ENCODE results near the gene GVQW3. TPM values are rescaled to one million over a fixed set of nuclear protein-coding genes. Genes with fewer than 3 reads are reported as not detected.
A peak's percentile ranks its signal among the peaks of the same experiment; 100 is the strongest.

GVQW3 gene
- total RNA-seq, 1 experiment from 2014 or later: 1.2 TPM

DNA sequence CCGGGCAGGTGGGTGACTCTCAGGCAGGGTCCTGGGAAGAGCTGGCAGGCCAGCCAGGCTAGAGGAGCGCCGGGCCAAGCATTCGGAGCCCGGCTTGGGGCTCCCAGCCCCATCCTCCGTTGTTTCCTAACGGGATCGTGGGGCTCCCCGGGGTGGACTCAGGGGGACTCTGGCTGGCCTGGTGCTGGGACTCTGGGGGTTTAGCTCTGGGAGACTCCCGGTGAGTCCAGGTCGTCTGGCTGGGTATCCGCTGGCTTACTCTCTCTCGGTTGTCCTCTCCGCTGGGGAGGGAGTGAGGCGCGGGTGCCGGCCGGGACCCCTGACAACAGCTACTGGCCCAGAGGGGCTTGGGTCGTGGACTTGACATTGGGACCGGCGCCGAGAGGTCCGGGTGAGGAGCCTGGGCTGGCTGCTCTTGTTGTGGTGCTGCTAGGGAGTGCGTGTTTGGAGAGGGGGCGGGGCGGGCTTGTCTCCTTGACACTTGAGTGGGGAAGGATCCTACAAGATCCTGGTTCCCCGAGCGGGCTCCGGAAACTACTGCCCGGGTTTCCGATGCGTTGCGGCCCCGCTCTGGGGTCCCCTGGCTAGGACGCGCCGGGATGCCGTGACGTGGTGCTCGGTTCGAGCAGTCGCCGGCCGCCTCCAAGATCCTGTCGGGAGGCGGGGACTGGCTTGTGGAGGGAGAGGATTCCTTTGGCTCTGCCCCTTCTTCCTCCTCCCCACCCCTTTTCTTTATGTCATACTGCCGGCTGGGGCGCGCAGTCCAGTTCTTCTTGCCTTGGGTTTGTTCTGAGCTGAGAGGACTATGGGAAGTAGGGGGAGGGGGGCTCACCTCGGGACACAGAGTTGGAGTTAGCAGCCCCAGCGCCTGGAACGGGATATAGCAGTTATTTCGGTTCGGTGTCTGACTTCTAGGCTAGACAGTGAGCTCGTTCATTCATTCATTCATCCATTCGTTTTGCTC lies 64.3 kb downstream of the GVQW3 start:
- TF ChIP-seq, protein P1, sequence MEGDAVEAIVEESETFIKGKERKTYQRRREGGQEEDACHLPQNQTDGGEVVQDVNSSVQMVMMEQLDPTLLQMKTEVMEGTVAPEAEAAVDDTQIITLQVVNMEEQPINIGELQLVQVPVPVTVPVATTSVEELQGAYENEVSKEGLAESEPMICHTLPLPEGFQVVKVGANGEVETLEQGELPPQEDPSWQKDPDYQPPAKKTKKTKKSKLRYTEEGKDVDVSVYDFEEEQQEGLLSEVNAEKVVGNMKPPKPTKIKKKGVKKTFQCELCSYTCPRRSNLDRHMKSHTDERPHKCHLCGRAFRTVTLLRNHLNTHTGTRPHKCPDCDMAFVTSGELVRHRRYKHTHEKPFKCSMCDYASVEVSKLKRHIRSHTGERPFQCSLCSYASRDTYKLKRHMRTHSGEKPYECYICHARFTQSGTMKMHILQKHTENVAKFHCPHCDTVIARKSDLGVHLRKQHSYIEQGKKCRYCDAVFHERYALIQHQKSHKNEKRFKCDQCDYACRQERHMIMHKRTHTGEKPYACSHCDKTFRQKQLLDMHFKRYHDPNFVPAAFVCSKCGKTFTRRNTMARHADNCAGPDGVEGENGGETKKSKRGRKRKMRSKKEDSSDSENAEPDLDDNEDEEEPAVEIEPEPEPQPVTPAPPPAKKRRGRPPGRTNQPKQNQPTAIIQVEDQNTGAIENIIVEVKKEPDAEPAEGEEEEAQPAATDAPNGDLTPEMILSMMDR (conservative IDR thresholded peaks at IDR 0.05; ENCODE audit: low read depth, low read length): no peak
- TF ChIP-seq EZH2 (IDR thresholded peaks at IDR 0.05; ENCODE audit: low read length, unreplicated experiment): no peak
- no peak for TF ChIP-seq EZH2phosphoT487 (IDR thresholded peaks at IDR 0.05; ENCODE audit: borderline replicate concordance, low read length)
- H3K4me2 ChIP-seq (ENCODE audit: low read length): peak overlapping the region; percentile 88
- ChIA-PET CTCF (no interaction called here), POLR2A (ENCODE audit: unreplicated experiment) (interaction anchor here (0.6 kb wide), 2 partner anchors 456 to 1005 kb away, joined by 5 to 7 read pairs; no protein-coding TSS in a partner anchor)
- H3F3A ChIP-seq (ENCODE audit: low read length, unreplicated experiment): no peaks in the 10 kb centered on the region
- intact Hi-C loops (cut with micrococcal nuclease): loop anchor here (10.0 kb wide), 1 partner anchor 631 kb away; the partner anchor contains the start of gene UVRAG
- no peaks in the 10 kb centered on the region for H3K9me2 ChIP-seq (replicated peaks; ENCODE audit: low read length)
- H3K4me3 ChIP-seq (ENCODE audit: low read length): peak overlapping the region; percentile 81
- peak overlapping the region; percentile 90 for H2AFZ ChIP-seq (ENCODE audit: low read length)
- peaks cover 13% of the 10 kb centered on the region for H3K4me1 ChIP-seq (ENCODE audit: insufficient read depth, low read length)
- peaks cover 23% of the 10 kb centered on the region; the same call in 1 of the 2 replicates for H3K36me3 ChIP-seq (ENCODE audit: low read depth, low read length)
- no peaks in the 10 kb centered on the region for H3K27me3 ChIP-seq (ENCODE audit: low read length)
- peak; percentile 91 for DNase-seq
- peaks cover 72% of the 10 kb centered on the region for H3K79me2 ChIP-seq (ENCODE audit: low read length)
- H4K20me1 ChIP-seq (ENCODE audit: low read length): no peaks in the 10 kb centered on the region; the same call in 1 of the 2 replicates
- peak overlapping the region; percentile 66 for H3K27ac ChIP-seq (ENCODE audit: low read length)
- no peaks in the 10 kb centered on the region for H3K9me3 ChIP-seq (ENCODE audit: low read length)
- ATAC-seq: peak; percentile 67
- peak overlapping the region; percentile 94 for H3K9ac ChIP-seq (ENCODE audit: low read length)
- BruUV-seq (replicated peaks): TSS peak; percentile 56

DNA sequence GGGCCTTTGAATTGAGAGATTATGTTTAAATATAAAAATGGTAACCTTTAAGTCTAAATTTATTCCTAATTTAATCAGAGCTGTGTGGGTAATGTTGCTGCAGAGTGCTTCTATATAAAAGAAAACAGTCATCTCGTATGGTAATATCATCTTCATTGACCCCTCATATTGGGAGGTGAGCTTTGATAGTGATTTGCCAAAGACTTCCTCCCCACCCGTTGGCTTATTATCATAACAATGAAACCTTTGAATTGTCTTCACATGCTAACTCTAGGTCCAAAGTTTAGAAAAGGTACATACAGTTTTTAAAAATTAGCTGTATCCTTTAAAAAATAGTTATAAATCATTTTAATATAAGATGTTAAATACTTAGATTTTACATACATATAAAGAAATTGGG lies 67.4 kb downstream of the GVQW3 start:
- Histone ChIP-seq H3K9ac (ENCODE audit: low read length) (no peak overlapping the region), H3K4me3 (ENCODE audit: low read length) (no peak overlapping the region), H3K27me3 (ENCODE audit: low read length) (no peaks in the 10 kb centered on the region), H2AFZ (ENCODE audit: low read length) (no peak overlapping the region), H3F3A (ENCODE audit: low read length, unreplicated experiment) (no peaks in the 10 kb centered on the region), H3K4me2 (ENCODE audit: low read length) (no peak overlapping the region), H4K20me1 (ENCODE audit: low read length) (no peaks in the 10 kb centered on the region; the same call in 1 of the 2 replicates), H3K9me2 (replicated peaks; ENCODE audit: low read length) (no peaks in the 10 kb centered on the region), H3K79me2 (ENCODE audit: low read length) (peaks cover 75% of the 10 kb centered on the region), H3K36me3 (ENCODE audit: low read depth, low read length) (peaks cover 49% of the 10 kb centered on the region; the same call in 1 of the 2 replicates), H3K27ac (ENCODE audit: low read length) (no peak overlapping the region), H3K4me1 (ENCODE audit: insufficient read depth, low read length) (peaks cover 8% of the 10 kb centered on the region), H3K9me3 (ENCODE audit: low read length) (no peaks in the 10 kb centered on the region)
- ATAC-seq: no peak
- intact Hi-C loops (cut with micrococcal nuclease): loop anchor here (10.0 kb wide), 1 partner anchor 634 kb away; the partner anchor contains the start of gene UVRAG
- TF ChIP-seq EZH2 (IDR thresholded peaks at IDR 0.05; ENCODE audit: low read length, unreplicated experiment): no peak
- BruUV-seq (replicated peaks): no TSS peak
- CTCF ChIA-PET: interaction anchor here (0.6 kb wide), 1 partner anchor 354 kb away, joined by 4 read pairs; no protein-coding TSS in a partner anchor
- DNase-seq: no peak
- POLR2A ChIA-PET (ENCODE audit: unreplicated experiment): no interaction called here

DNA sequence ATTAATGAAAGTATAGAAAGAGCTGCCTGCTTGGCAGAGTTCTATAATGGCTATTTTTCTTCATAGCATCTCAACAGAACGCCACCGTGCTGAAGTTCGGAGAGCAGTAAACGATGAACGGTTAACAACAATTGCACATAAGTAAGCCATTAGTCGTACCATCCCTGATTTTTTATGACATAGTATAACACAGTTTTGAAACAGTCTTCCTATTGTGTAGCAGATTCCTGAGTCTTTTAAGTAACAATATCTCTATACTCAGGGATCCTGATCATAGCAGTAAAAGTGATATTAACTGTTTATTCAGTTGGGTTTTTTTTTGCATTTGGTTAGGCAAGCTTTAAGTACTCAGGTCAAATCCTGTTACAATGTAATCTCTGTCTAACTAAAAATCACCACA lies 72.1 kb downstream of the GVQW3 start:
- H2AFZ ChIP-seq (ENCODE audit: low read length): no peak overlapping the region
- DNase-seq (peak; percentile 15), ATAC-seq (peak; percentile 83)
- H3K36me3 ChIP-seq (ENCODE audit: low read depth, low read length): peaks cover 60% of the 10 kb centered on the region; the same call in 1 of the 2 replicates
- no peaks in the 10 kb centered on the region for H3F3A ChIP-seq (ENCODE audit: low read length, unreplicated experiment)
- H4K20me1 ChIP-seq (ENCODE audit: low read length): no peaks in the 10 kb centered on the region
- no peak for TF ChIP-seq EZH2phosphoT487 (IDR thresholded peaks at IDR 0.05; ENCODE audit: borderline replicate concordance, low read length)
- TF ChIP-seq, protein P1 (conservative IDR thresholded peaks at IDR 0.05; ENCODE audit: low read depth, low read length): no peak
- TF ChIP-seq EZH2 (IDR thresholded peaks at IDR 0.05; ENCODE audit: low read length, unreplicated experiment): no peak
- no TSS peak for BruUV-seq (replicated peaks)
- no peak overlapping the region for H3K4me2 ChIP-seq (ENCODE audit: low read length)
- H3K9me2 ChIP-seq (replicated peaks; ENCODE audit: low read length): no peaks in the 10 kb centered on the region
- no peaks in the 10 kb centered on the region for H3K9me3 ChIP-seq (ENCODE audit: low read length)
- POLR2A ChIA-PET (ENCODE audit: unreplicated experiment): no interaction called here
- H3K27me3 ChIP-seq (ENCODE audit: low read length): no peaks in the 10 kb centered on the region
- CTCF ChIA-PET: no interaction called here
- H3K27ac ChIP-seq (ENCODE audit: low read length): no peak overlapping the region
- peaks cover 19% of the 10 kb centered on the region for H3K4me1 ChIP-seq (ENCODE audit: insufficient read depth, low read length)
- intact Hi-C loops (cut with micrococcal nuclease): no loop called here
- no peak overlapping the region for H3K4me3 ChIP-seq (ENCODE audit: low read length)
- H3K79me2 ChIP-seq (ENCODE audit: low read length): peaks cover 32% of the 10 kb centered on the region
- no peak overlapping the region for H3K9ac ChIP-seq (ENCODE audit: low read length)
